ENCODE results near the gene ZNF77.
"Not testable (repeated sequence)": the region's sequence is repeated elsewhere in the genome, so short reads cannot be mapped to it uniquely, and the experiment has no call there.

The ZNF77 gene

DNA sequence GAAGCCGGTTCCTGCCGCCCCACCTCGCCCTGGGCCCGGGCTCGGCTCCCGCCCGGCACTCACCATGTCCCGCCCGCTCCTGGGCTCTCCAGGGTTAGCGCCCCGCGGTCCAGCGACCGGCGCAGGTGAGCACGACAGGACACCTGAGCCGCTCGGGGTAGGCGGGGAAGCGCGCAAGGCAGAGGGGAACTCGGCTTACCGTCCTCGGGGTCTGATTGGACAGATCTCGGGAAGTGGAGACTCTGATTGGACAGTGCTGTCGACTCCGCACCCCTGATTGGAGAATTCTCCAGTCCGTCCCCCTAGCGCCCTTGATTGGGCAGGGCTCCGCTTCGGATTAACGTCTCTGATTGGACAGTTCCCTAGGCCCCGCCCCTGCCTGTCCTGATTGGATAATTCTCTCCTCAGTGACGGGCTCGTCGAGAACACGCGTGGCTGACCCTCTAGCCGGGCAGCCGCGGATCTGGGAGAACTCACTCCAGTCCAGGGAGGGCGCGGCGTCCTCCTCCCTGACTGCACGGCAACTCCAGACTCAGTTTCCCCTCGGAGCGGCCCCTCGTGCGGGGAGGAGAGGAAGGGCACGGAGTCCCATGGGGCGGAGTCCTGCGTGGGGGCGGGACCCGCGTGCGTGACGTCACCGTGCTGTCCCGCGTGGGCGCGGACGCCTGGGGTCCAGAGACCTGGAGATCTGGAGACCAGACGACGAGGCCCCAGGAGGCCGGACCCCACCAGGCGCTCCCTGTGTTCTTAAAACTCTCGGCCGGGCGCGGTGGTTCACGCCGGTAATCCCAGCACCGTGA, at the start of gene ZNF77:
ZNF77 (minus strand) TSS at position 197 of the 800 bp plus-strand sequence; CDS start at position 66, 131 bp downstream.
- peak within 1 kb of the TSS; percentile 82 for H3K4me3 ChIP-seq (ENCODE audit: control insufficient read depth, low read depth, low read length)
- TF ChIP-seq, protein P1, sequence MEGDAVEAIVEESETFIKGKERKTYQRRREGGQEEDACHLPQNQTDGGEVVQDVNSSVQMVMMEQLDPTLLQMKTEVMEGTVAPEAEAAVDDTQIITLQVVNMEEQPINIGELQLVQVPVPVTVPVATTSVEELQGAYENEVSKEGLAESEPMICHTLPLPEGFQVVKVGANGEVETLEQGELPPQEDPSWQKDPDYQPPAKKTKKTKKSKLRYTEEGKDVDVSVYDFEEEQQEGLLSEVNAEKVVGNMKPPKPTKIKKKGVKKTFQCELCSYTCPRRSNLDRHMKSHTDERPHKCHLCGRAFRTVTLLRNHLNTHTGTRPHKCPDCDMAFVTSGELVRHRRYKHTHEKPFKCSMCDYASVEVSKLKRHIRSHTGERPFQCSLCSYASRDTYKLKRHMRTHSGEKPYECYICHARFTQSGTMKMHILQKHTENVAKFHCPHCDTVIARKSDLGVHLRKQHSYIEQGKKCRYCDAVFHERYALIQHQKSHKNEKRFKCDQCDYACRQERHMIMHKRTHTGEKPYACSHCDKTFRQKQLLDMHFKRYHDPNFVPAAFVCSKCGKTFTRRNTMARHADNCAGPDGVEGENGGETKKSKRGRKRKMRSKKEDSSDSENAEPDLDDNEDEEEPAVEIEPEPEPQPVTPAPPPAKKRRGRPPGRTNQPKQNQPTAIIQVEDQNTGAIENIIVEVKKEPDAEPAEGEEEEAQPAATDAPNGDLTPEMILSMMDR (IDR thresholded peaks at IDR 0.05; ENCODE audit: control insufficient read depth, insufficient read depth, low read depth, low read length, missing control alignments): no peak
- peak; percentile 98 for DNase-seq (ENCODE audit: low read depth)

DNA sequence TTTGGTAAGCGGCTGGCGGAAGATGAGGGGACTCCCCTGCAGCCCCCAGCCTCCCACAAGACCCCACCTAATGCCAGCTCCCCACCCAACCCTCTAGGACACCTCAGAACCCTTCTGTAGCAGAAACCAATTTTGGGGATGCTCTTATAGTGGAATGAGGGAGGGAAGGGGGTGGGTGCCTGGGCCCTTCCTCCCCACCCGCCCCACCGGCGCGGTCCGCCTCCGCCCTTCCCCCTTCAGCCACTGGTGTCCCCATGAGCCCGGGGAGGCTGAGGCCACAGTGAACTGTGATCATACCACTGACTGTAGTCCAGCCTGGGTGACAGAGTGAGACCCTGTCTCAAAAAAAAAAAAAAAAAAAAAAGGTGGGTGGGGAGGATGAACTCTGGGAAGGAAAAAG, 48.8 kb upstream of the ZNF77 start:
- TF ChIP-seq, protein P1 (IDR thresholded peaks at IDR 0.05; ENCODE audit: control insufficient read depth, insufficient read depth, low read depth, low read length, missing control alignments): no peak
- H3K4me3 ChIP-seq (ENCODE audit: control insufficient read depth, low read depth, low read length): no peak overlapping the region
- no peak for DNase-seq (ENCODE audit: low read depth)

DNA sequence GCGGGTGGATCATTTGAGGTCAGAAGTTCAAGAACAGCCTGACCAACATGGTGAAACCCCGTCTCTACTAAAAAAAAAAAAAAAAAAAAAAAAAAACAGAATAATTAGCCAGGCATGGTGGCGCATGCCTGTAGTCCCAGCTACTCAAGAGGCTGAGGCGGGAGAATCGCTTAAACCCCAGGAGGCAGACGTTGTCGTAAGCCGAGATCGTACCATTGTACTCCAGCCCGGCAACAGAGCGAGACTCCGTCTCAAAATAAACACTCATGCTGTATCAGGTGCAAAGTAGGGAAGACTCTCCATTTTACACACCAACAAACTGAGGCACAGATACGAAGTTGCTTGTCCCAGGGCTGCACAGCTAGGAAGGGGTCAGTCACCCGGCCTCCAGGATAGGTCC, 48.2 kb upstream of the ZNF77 start:
- TF ChIP-seq, protein P1 (IDR thresholded peaks at IDR 0.05; ENCODE audit: control insufficient read depth, insufficient read depth, low read depth, low read length, missing control alignments): no peak
- DNase-seq (ENCODE audit: low read depth): no peak
- H3K4me3 ChIP-seq (ENCODE audit: control insufficient read depth, low read depth, low read length): no peak overlapping the region

DNA sequence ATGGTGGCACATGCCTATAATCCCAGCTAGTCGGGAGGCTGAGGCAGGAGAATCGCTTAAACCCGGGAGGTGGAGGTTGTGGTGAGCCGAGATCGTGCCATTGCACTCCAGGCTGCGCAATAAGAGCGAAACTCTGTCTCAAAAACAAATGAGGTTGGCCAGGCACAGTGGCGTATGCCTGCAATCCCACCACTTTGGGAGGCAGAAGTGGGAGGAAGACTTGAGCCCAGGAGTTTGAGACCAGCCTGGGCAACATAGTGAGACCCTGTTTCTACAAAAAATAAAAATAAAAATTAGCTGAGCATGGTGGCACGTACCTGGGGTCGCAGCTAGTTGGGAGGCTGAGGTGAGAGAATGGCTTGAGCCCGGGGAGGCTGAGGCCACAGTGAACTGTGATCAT, 47.6 kb upstream of the ZNF77 start:
- not testable (repeated sequence) for H3K4me3 ChIP-seq (ENCODE audit: control insufficient read depth, low read depth, low read length); DNase-seq (ENCODE audit: low read depth)

DNA sequence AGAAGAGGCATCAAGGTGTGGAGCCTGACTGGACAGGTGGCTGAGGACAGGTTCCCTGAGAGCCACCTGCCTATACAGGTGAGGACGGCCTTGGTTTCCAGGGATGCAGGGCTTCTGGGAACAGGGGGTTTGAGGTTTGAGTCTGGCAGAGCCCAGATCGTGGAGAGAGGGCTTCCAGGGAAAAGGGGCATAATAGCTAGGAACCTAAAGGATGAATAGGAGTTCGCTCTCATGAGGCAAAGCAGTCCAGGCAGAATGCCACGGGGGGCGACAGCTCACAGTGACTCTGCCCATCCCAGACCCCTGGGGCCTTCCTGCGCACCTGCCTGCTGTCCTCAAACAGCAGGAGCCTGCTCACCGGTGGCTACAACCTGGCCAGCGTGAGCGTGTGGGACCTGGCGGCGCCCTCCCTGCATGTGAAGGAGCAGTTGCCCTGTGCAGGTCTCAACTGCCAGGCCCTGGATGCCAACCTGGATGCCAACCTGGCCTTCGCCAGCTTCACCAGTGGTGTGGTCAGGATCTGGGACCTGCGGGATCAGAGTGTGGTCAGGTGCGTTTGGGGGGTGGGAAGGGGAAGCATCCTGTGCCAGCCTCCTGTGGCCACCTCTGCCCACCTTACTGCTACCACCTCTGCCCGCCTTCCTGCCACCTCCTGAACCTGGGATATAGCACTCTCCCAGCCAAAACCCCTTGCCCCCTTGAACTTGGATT, 44.6 kb upstream of the ZNF77 start:
- no peak overlapping the region for H3K4me3 ChIP-seq (ENCODE audit: control insufficient read depth, low read depth, low read length)
- DNase-seq (ENCODE audit: low read depth): no peak
- TF ChIP-seq, protein P1 (IDR thresholded peaks at IDR 0.05; ENCODE audit: control insufficient read depth, insufficient read depth, low read depth, low read length, missing control alignments): no peak

DNA sequence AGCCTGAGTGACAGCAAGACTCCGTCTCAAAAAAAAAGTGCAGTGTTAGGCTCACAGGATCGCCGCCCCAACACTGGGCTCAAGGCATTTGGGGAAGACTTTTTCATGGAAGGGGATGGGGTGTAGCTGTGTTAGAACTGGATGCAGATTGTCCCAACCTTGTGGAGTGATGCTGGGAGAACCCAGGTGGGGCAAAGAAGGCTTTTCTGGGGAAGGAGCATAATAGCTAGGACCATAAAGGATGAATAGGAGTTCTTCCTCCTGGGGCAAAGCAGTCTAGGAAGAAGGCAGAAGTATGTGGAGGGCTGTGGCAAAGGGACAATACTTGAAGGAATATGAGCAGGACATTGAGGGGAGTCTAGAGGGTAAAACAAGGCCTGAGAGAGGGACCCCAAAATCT, 43.8 kb upstream of the ZNF77 start:
- H3K4me3 ChIP-seq (ENCODE audit: control insufficient read depth, low read depth, low read length): no peak overlapping the region
- DNase-seq (ENCODE audit: low read depth): no peak
- TF ChIP-seq, protein P1 (IDR thresholded peaks at IDR 0.05; ENCODE audit: control insufficient read depth, insufficient read depth, low read depth, low read length, missing control alignments): no peak

DNA sequence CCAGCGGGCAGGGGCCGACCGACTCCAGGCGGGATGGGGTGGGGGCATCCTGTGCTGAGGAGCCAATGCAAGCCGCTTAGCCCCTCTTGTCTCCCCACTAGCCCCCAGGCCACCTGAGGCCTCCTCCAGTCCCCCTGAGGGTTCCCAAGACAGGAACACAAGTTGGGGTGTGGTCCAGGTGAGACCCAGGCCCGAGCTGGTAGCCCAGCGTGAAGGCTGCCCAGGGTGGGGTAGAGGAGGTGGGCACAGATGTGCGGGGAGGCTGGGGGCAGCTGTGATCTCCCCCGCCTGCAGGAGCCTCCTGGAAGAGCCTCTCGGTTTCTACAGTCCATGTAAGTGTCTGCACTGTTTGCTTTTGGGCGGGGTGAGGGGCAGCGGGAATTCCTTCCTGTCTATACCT, 43.0 kb upstream of the ZNF77 start:
- no peak overlapping the region for H3K4me3 ChIP-seq (ENCODE audit: control insufficient read depth, low read depth, low read length)
- DNase-seq (ENCODE audit: low read depth): no peak
- TF ChIP-seq, protein P1 (IDR thresholded peaks at IDR 0.05; ENCODE audit: control insufficient read depth, insufficient read depth, low read depth, low read length, missing control alignments): no peak

Measured in AG09309 (cell line).